HG03354 (cell line): ENCODE results near the gene VANGL2.
A peak's percentile ranks its signal among the peaks of the same experiment; 100 is the strongest.

Source experiments
- ATAC-seq: cut with Tn5 transposase; IDR thresholded peaks from one replicate; pipeline ENCODE4 v1.9.1; 2021; ENCODE audit warnings: mild to moderate bottlenecking; ENCODE audit not compliant: unreplicated experiment, poor library complexity, severe bottlenecking

Gene VANGL2

DNA sequence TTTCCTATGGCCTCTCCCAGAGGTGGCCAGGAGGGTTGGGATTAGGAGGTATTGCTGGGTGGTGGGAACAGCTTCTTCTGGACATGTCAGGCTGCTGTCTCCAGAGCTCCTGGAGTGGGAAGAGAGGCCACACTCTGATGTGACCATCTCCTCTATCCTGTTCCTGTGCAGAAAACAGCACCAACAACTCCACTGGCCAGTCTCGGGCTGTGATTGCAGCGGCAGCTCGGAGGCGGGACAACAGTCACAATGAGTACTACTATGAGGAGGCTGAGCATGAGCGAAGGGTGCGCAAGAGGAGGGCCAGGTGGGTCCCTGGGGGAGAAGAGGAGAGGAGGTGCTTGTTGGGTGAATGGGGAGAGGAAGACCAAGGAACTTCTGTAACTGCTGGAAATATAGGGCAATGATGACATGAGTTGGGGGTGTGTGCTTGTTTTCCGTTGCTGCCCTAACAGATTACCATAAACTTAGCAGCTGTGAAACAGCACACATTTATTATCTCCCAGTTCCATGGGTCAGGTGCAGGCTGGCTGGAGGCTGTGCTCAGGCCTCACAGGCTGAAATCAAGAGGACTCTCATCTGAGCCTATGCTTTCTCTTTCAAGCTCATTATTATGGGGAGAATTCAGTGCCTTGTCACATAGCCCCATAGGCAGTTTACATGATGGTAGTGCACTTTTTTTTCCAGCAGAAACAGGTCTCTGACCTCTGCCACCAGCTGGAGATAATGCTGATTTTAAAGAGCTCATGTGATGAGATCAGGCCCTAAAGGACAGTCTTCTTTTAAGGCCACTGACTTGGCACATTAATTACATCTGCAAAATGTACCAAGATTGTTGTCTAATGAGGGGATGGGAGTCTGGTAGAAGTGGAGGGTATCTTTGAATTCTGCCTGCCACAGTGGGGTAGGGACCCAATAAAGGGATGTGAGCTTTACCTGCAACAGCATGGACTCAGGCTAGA lies 20.8 kb downstream of the VANGL2 start:
- no peak for ATAC-seq

DNA sequence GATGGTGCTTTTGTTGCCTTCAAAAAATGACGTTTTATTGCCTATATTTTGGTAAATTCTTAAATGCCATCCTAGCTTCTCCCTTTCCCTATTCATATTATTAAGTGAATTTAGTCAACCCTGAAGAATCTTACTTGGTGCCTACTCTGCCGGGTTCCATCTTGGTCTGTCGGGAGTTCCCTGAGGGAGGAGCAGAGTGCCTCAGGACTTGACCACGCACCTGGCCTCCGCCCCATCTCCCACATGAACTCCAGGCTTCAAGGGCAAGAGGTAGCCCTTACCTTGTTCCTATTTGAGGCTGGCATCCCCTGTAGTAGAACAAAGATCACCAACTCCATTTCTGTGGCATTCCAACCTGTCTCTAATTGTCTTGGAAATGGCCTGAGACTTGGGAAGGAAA lies 21.5 kb downstream of the VANGL2 start:
- no peak for ATAC-seq

DNA sequence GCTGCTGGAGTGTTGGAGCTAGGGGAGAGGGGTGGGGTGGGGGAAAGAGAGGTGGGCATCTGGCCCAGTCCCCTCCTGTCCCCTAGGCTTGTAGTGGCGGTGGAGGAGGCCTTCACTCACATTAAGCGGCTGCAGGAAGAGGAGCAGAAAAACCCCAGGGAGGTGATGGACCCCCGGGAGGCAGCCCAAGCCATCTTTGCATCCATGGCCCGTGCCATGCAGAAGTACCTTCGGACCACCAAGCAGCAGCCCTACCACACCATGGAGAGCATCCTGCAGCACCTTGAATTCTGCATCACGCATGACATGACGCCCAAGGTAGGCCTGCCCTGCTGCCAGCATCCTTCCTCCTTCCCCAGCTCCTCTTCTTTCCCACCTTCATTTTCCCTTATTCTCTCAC lies 23.6 kb downstream of the VANGL2 start:
- no peak for ATAC-seq

GRCh38 chr1:160425847-160426246 lies 25.5 kb downstream of the VANGL2 start:
- no peak for ATAC-seq

DNA sequence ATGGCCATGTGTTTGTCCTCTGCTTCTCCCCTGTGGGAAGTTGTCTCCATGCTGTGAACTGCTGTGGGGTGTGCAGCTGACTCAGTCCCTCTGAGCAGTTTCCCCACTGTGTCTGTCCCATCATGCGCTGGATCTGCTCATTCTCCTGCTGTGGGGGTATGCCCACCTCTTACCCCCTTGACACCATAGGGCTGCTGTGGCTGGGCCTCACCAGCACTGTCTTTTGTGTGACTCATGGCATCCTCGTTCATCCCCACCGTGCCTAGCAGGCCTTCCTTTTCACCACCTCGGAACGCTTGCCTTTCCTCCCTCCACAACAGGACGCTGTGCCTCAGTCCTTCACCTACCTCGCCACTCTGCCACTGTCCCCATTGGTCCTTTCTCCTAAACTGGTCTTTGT lies 27.3 kb downstream of the VANGL2 start:
- ATAC-seq = no peak

GRCh38 chr1:160428053-160428452 lies 27.7 kb downstream of the VANGL2 start:
- no peak for ATAC-seq

DNA sequence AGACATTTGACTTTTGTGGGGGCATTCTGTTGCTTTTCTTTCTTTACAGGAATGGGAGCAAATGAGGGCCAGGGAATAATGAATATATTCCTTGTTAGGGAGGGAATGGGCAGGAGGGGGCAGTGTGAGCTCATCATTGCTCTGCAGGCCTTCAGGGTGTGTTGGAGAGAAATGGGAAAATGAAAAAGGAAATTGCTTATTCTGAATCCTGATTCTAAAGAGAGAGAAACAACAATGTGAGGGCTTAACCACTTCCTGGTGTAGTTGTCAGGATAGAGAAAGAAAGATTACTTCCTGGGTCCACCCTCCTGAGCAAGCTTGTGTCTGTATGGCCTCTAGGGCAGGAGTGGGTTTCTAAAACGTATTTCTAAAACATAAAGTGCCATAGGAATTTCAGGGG lies 28.3 kb downstream of the VANGL2 start:
- no peak for ATAC-seq

DNA sequence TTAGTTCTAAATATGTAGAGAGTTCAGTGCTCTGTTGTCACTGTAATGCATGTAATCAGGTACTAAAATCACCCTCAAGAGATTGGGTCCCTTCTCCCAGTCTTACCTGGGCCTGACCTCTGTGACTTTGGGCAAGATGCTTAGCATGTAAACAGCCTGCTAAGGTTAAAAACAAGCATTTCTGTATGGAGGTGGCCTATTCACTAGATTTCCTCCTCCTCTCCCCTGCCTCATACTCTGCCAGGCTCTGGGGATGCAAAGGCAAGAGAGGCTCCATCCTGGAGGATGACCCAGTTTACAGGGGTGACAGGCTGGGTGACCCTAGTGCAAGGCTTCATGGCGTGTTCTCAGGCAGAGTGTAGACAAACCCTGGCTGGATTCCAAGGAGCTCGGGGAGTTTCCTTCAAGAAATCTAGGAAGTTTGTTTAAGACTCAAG lies 28.8 kb downstream of the VANGL2 start:
- no peak for ATAC-seq

- ATAC-seq = peak; percentile 53
Observed at GRCh38 chr1:160429702-160430535, 29.6 kb downstream of the VANGL2 start.

- ATAC-seq = no peak
Observed at GRCh38 chr1:160431006-160431405, 30.6 kb downstream of the VANGL2 start.

DNA sequence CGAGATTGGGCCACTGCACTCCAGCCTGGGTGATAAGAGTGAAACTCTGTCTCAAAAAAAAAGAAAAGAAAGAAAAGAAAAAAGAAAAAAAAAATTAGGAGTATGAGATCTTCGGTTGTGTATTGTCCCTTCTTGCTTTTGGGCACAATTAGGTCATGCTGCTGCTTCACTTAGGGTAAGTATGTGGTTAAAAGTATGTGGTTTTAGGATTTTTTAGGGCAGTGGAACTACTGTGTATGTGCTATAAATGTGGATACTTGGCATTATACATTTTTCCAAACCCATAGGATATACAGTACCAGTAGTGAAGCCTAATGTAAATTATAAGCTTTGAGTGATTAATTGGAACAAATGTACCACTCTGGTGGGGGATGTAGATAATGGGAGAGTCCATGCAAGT lies 31.2 kb downstream of the VANGL2 start:
- no peak for ATAC-seq

DNA sequence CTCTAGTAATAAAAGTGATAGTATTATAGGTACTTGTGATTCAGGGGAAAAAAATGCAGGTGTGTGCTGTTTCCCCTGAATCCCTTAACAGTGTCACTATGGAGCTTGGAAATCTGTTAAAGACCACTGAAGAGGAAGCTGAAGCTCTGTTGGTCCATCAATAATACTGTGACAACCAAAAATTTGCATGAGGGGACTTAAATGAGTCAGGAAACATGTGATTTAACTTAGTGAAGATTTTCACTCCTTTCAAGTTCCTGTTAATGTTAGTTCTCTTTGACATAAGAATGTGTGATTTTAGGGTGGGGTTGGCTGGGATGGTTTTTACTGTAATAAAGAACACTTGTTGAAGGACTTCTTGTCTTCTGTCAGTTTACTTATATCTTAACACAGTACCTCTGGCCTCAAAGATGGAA lies 32.0 kb downstream of the VANGL2 start:
- peak; percentile 68 for ATAC-seq

GRCh38 chr1:160436966-160437365 lies 36.6 kb downstream of the VANGL2 start:
- ATAC-seq = no peak

DNA sequence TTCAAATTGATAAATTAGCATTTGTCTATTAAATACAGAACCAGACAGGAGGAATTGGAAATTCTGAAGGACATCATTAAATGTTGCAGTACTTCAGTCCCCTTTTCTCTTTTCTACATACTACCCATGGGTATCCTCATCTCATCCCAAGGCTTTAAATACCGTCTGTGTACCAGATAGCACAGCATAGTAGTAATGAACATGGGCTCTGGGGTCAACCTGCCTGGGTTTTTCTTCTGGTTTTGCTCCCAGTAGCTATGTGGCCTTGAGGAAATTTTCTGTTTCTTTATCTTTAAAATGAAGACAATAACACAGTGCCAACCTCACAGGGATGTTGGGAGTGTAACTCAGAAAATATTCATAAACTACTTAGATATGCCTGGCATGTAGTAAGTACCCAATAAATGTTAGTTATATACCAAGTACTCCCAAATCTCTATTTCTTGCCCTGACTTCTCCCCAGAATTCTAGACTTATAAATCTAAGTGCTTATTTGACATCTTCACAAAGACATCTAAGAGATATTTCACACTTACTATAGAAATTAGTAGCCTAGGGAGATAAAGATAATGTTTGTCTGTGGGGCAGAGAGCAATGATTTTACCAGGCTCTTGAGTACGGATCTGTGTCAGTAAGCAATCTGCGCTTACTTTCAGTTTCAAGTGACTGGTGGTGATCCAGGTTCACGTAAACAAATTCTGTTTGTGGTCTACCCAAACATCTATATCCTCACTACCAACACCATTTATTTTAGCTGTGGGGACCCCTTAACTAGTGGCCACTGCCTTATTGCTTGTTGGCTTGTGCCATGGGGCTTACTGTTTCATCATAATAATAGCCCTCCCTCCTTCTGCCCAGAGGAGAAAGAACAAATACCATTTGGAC lies 37.3 kb downstream of the VANGL2 start:
- peak; percentile 87 for ATAC-seq

- no peak for ATAC-seq
Observed at GRCh38 chr1:160438317-160438918, 38.1 kb downstream of the VANGL2 start.

- no peak for ATAC-seq
Observed at GRCh38 chr1:160438935-160439334, 38.6 kb downstream of the VANGL2 start.

DNA sequence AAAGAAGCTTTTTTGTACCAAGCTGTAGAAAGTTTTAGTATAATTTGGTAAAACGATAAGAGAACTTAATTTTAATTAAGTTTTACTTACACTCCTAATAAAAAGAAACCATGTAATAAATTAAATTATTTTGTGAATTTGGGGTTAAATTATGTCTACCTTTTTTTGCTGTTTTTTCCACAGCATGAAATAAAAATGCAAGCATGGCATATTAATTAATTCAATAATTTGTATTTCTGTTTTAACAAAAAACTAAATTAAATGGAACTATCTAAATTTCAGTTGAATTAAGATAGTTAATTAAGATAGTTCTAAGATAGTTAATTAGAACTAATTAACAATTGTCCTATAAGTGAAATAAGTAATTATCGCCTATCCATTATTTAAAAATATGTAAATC lies 39.4 kb downstream of the VANGL2 start:
- no peak for ATAC-seq

DNA sequence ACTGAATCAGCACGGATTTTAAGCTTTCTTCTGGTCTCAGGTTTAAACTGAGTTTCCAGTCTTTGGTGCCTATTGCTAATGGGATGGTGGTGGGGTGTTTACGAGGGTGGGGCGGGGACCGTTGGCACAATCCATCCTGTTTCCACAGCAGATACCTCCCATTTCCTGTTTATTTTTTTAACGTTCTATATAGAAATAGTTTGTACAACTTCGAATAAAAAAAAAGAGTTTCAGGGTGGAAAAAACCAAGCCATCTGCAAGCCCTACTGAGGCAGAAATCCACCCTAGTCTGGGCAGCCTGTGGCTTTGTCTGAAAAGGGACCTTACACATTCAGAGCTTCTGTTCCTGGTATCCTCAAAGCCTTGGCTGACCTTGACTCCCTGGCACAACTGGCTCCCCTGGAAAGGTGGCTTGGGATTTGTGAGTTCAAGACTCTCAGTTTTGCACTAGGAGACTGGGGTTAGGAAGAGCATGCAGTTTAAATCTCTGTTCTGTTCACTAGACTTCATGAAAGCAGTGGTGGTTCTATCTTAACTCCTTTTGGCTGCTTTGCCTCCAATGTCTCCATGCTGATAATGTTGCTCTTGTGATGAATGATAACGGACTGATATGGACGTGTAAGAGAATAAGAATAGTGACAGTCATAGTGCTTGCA lies 46.7 kb downstream of the VANGL2 start:
- ATAC-seq = no peak

DNA sequence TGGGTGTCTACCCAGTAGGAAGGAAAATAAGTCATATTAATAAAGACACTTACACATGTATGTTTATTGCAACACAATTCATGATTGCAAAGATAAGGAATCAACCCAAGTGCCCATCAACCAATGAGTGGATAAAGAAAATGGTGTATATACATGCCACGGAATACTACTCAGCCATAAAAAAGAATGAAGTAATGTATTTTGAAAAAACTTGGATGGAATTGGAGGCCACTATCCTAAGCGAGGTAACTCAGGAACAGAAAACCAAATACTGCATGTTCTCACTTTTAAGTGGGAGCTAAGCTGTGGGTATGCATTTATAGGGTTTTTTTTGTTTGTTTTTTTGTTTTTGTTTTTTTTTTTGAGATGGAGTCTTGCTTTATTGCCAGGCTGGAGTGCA lies 49.1 kb downstream of the VANGL2 start:
- no peak for ATAC-seq
